CD4-positive, alpha-beta T cell treated with Interleukin-4 for 1 hour (primary cell): ENCODE data around the gene RNF168.
"Not testable (repeated sequence)": the region's sequence is repeated elsewhere in the genome, so short reads cannot be mapped to it uniquely, and the experiment has no call there.

ENCODE experiments used
- DNase-seq, 2 donors: peaks; one replicate each; pipeline ENCODE4 v3.0.0-alpha.2; 2020 to 2022

The RNF168 gene, protein sequence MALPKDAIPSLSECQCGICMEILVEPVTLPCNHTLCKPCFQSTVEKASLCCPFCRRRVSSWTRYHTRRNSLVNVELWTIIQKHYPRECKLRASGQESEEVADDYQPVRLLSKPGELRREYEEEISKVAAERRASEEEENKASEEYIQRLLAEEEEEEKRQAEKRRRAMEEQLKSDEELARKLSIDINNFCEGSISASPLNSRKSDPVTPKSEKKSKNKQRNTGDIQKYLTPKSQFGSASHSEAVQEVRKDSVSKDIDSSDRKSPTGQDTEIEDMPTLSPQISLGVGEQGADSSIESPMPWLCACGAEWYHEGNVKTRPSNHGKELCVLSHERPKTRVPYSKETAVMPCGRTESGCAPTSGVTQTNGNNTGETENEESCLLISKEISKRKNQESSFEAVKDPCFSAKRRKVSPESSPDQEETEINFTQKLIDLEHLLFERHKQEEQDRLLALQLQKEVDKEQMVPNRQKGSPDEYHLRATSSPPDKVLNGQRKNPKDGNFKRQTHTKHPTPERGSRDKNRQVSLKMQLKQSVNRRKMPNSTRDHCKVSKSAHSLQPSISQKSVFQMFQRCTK

DNA sequence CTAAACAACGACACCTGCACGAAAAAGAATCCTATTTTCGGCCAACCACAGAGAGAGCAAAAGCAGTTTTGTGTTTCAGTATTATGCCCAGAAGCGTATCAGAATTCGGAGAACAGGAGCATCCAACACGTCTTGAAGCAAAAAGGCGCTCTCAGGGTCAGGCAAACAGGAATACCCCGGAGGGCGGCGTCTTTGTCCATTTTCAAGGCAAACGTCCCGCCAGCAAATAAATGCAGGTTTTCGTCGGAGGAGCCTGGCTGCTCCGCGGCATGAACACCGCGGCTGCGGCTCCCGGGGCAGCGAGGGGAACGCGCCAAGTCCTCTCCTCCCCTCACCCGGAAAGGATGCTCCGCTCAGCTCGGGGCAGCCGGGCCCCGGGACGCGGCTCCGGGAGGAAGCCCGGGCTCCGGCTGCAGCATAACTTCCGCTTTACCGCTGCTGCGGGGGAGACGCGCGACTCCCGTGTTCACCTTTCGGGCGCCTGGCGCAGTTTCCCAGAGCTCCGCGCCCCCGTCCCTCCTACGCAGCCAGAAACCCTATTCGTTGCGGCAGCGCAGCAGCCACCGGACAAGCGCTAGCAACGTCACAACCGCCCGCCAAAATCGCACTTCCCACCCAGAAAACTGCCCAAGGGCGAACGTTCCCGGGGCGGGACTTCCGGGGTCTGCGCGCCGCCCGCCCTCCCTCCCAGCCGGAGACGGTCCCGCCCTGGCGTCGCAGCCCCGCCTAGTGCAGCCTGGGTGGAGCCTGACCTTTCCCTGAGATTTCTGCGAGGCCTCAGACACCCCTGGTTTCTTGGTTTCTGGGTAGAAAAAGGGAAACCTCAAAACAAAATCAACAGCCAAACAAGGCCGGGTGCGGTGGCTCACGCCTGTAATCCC is at the start of gene RNF168:
TSS of gene RNF168 (minus strand) at position 573 of the 881 bp plus-strand sequence. CDS start 595 bp downstream, outside the sequence.
- DNase-seq = peak; percentile 92

- DNase-seq = no peak
Observed at GRCh38 chr3:196552253-196552652, 48.7 kb upstream of the RNF168 start.

GRCh38 chr3:196550172-196550571 is 46.6 kb upstream of the RNF168 start:
- not testable (repeated sequence) for DNase-seq

GRCh38 chr3:196549312-196549711 is 45.7 kb upstream of the RNF168 start:
- not testable (repeated sequence) for DNase-seq

GRCh38 chr3:196547067-196547466 is 43.5 kb upstream of the RNF168 start:
- DNase-seq = no peak

DNA sequence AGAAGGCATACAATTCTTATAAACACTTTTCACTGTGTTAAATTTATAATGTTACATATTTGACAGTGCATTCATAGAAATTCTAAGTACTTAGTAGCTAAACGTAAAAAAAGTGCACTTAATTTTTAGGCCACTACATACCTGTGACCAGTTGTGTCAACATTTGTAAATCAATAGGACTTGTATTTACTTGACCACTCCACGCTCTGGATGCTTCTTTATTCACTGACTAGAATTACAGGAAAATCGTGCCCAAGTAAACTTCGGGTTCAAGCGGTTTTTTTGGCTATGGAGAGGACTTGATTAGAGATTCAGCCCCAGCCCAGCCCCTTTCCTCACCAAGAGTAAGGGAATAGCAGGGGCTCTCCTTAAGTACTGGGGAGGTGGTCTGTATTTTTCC is 43.0 kb upstream of the RNF168 start:
- no peak for DNase-seq

- no peak for DNase-seq
Observed at GRCh38 chr3:196544491-196544992, 41.0 kb upstream of the RNF168 start.

DNA sequence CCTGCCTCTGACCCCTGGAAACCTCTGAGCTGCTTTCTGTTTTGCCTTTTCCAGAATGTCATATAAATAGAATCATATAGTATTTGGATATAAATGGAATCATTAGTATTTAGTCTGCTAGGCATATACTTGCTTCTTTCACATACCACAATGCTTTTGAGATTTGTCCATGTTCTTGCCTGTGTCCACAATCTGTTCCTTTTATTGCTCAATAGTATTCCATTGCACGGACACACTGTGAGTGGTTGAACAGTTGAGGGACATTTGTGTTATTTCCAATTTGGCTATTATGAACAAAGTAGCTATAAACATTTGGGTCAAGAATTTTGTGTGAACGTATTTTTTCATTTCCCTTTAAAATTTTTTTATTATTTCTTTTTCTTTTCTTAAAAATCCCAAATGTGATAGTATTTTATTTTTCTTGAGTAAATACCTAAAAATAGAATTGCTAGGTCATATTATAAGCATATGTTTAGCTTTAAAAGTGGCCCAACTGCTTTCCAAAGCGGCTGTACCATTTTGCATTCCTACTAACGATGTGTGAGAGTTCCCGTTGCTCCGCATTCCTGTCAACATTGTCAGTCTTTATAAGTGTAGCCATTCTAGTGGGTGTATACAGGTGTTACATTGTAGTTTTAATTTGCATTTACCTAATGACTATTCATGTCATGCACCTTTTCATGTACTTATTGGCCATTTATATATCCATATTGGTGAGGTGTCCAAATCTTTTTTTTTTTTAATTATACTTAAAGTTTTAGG is 38.3 kb upstream of the RNF168 start:
- DNase-seq = no peak

- peak; percentile 41 to 67 for DNase-seq
Observed at GRCh38 chr3:196537319-196537984, 33.9 kb upstream of the RNF168 start.

- no peak for DNase-seq
Observed at GRCh38 chr3:196533260-196533681, 29.7 kb upstream of the RNF168 start.

- DNase-seq = no peak
Observed at GRCh38 chr3:196531418-196531817, 27.9 kb upstream of the RNF168 start.

GRCh38 chr3:196528639-196529233 is 25.2 kb upstream of the RNF168 start:
- peak; percentile 61 to 75 for DNase-seq

- DNase-seq = no peak
Observed at GRCh38 chr3:196525141-196525540, 21.6 kb upstream of the RNF168 start.

DNA sequence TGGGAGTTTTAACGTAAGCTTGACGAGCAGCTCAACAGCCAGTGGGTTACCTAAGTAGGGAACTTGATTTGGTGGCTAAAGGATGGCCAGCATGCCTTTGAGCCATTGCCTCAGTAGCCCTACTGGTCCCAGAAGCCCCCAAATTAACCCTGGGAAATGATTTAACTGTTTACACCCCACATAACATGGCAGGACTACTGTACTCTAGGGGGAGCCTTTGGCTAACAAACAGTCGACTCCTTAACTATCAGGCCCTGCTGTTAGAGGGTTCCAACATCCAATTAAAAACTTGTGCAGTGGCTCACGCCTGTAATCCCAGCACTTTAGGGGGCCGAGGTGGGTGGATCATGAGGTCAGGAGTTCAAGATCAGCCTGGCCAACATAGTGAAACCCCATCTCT is 21.0 kb upstream of the RNF168 start:
- no peak for DNase-seq

GRCh38 chr3:196523841-196524240 is 20.3 kb upstream of the RNF168 start:
- DNase-seq = no peak

- not testable (repeated sequence) for DNase-seq
Observed at GRCh38 chr3:196521291-196521690, 17.7 kb upstream of the RNF168 start.

DNA sequence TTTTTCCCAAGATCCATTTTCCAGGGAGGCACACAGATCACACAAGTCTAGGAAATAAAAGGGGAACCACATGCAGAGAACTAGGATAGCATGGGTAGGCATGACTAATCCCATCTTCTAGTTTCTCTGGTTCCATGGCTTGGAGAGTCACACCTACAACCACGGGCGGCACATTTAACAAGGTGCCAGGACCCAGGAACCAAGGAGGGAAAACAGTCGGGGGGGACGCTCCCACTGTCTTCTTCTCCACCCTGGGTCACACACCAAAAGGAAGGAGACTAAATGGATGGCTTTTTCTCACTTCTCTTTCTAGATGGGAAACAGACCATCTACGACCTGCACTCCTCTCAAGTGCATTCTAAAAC is 16.1 kb upstream of the RNF168 start:
- DNase-seq = peak in 1 of 2 donors; percentile 30

DNA sequence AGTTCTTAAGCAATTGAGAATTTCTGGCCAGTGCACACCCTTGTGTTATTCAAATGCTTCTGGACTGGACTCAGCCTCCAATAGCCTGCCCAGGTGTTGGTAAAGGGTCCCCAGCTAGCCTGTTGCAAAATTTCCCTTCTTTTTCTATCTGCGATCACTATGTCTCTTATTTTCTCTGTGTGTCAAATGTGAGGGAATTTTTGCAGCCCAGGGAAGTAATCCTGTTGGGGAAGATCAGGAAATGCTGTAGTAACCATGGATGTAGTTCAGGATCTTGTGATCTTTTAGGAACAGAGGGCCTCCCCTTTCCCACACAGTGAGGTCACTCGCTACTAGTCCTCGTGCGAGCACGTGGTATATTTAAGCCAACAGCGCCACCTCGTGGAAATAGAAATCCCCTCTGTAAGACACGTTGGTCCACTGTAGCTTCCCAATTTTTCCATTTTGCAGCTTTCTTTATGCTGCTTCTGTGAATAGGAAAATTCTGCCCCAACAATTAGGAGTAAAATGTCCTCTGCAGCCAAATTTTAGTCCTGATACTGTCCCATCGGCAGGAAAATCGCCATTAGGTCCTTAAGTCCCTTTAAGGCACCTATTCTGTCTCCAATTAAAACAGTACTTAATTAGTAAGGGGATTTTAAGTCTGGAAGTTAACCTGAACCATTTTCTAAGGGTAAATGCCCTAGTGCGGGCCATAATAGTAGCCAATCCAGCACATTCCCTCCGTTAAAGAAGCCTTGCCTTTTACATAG is 15.6 kb upstream of the RNF168 start:
- DNase-seq = peak; percentile 50 to 64

DNA sequence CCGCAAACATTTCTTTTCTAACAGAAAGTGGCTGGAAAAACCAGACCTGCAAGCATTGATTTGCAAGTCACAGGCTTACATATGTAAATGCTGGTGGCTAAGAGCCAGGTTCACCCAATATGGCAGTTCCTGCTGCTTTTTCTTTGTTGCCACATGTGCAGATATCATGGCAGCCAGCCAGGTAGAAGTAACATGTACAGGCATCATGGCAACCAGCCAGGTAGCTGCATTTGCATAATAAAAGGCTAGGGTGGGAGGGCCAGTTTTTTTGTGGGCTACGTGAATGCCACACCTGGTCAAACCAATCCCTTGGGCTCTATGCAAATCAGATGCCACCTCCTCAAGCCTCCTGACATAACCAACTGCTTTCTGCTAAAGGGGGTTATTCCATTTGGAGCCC is 14.4 kb upstream of the RNF168 start:
- no peak for DNase-seq

DNA sequence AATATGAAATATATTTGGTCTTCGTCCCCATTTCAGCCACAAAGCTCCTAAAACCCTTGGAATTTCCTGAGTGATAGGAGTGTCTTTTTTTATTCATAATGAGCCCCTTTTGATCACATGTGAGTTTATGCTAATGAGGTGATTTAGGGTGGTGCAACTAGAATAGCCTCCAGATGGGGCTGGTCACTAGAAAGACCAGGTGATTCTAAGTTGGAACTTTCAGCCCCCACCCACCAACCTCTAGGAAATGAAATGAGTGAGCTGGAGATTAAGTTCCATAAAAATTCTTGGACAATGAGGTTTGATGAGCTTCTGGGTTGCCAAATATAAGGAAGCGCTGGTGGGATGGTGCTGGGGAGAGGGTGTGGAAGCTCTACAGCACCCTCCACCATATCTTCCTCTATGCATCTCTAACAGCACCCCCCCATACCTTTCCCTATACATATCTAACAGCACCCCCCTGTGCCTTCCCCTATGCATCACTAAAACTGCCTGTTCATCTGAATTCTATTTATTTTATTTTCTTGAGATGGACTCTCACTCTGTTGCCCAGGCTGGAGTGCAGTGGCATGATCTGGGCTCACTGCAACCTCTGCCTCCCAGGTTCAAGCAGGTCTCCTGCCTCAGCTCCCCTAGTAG is 13.7 kb upstream of the RNF168 start:
- no peak for DNase-seq
